ENCODE results near the gene ZNF497.

DNA sequence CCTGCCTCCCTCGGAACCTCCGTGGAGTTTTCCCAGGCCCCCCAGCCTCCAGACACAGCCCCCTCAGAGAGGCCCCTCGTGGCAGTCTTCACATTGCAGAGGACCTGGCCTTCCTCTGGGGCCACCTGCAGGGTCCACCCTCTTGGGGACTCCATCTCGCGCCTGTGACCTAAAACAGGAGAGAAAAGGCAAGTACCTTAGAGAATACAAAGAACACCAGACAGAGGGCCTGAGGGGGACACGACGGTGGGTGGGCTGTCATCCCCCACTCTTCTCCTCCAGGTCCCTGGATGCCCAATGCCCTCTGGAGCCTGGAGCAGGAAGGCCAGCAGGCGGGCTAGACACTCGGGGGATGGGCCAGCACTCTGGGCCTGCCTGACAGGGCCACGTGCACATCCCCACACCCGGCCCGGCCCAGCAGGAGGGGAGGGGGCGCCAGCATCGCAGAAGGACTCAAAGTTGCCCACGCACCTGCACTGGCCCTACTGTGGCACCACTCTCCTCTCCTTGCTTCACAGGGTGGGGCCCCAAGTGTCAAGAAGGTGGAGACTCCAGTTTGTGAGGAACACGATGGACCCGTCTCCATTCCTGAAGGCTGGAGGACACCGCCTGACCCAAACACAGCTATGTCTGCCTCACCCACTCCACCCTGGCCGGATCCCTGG lies 4.9 kb downstream of the ZNF497 start:
- TF ChIP-seq, protein P1, sequence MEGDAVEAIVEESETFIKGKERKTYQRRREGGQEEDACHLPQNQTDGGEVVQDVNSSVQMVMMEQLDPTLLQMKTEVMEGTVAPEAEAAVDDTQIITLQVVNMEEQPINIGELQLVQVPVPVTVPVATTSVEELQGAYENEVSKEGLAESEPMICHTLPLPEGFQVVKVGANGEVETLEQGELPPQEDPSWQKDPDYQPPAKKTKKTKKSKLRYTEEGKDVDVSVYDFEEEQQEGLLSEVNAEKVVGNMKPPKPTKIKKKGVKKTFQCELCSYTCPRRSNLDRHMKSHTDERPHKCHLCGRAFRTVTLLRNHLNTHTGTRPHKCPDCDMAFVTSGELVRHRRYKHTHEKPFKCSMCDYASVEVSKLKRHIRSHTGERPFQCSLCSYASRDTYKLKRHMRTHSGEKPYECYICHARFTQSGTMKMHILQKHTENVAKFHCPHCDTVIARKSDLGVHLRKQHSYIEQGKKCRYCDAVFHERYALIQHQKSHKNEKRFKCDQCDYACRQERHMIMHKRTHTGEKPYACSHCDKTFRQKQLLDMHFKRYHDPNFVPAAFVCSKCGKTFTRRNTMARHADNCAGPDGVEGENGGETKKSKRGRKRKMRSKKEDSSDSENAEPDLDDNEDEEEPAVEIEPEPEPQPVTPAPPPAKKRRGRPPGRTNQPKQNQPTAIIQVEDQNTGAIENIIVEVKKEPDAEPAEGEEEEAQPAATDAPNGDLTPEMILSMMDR (IDR thresholded peaks at IDR 0.05) = no peak
- no peak for TF ChIP-seq POLR2A (IDR thresholded peaks at IDR 0.05)

All from lower leg skin (tissue), 3 donors.